Endothelial cell of umbilical vein (primary cell): ENCODE data around the gene ZSWIM6. TPM values are rescaled to one million over a fixed set of nuclear protein-coding genes. Genes with fewer than 3 reads are reported as not detected.

Experiments used
- BruUV-seq: library from RNA; stranded (reverse); fragments of 400-500 nt; replicated peaks from 2 replicates; lab custom pipeline; 2021; lab: Mats Ljungman, UMichigan
- CTCF ChIA-PET: fragments of 300-600, 350-600 bp; sonication (Branson Sonifier 250); formaldehyde crosslinking; loops from one replicate; lab custom pipeline; 2021; ENCODE audit warnings: antibody characterized with exemption, inconsistent platforms; lab: Charles Lee
- POLR2A ChIA-PET: fragments of 300-600, 350-600 bp; sonication (Branson Sonifier 250); formaldehyde crosslinking; loops from one replicate; lab custom pipeline; 2021; ENCODE audit warnings: antibody characterized with exemption, inconsistent platforms; lab: Charles Lee
- DNase-seq: peaks from one replicate; pipeline ENCODE4 v3.0.0-alpha.2; 2011; ENCODE audit warnings: low read depth, low spot score
- FAIRE-seq: peaks from 2 replicates; lab custom pipeline; 2011; peaks lifted over from hg19 to GRCh38; lab: Jason Lieb, UNC
- H2AFZ ChIP-seq: 2 replicates; pipeline ENCODE4 v1.6.0; 2012; ENCODE audit warnings: low read depth, low read length, control low read depth, inconsistent platforms
- H3K27ac ChIP-seq: 2 replicates; pipeline ENCODE4 v1.5.1; 2011; ENCODE audit warnings: low read depth, mild to moderate bottlenecking, control low read depth, low read length, moderate library complexity; ENCODE audit not compliant: insufficient read depth
- H3K27me3 ChIP-seq, 2 experiments: 2 replicates each; pipeline versions ENCODE4 v1.6.0 to v1.6.1; 2011; ENCODE audit warnings: low read length in 2 of 2, mixed read lengths in 1 of 2; ENCODE audit not compliant: control insufficient read depth in 2 of 2, insufficient read depth in 2 of 2
- H3K36me3 ChIP-seq, 2 experiments: 2 replicates in 1 of 2; 3 replicates in 1 of 2; pipeline ENCODE4 v1.5.1; 2011; ENCODE audit warnings: low read length in 2 of 2, mild to moderate bottlenecking in 1 of 2, moderate library complexity in 1 of 2; ENCODE audit not compliant: control insufficient read depth in 2 of 2, insufficient read depth in 2 of 2; ENCODE audit errors: extremely low read depth in 1 of 2
- H3K4me1 ChIP-seq: 3 replicates; pipeline ENCODE4 v1.5.1; 2011; ENCODE audit warnings: mild to moderate bottlenecking, low read length; ENCODE audit not compliant: control insufficient read depth, insufficient read depth; ENCODE audit errors: extremely low read depth
- H3K4me2 ChIP-seq: 2 replicates; pipeline ENCODE4 v1.6.1; 2011; ENCODE audit warnings: low read length, control low read depth, mixed read lengths; ENCODE audit not compliant: insufficient read depth
- H3K4me3 ChIP-seq, 3 experiments: fragments of 200-600 bp in 1 of 3; sonication (generic), shearing (Covaris generic) in 1 of 3; replicated peaks in 1 of 3; 2 replicates each; pipeline ENCODE4 v1.5.1; 2011 to 2016; ENCODE audit warnings: control low read depth in 3 of 3, low read length in 3 of 3, mild to moderate bottlenecking in 2 of 3, inconsistent platforms in 1 of 3, low read depth in 1 of 3, moderate library complexity in 1 of 3; ENCODE audit not compliant: insufficient read depth in 1 of 3
- H3K79me2 ChIP-seq: 2 replicates; pipeline ENCODE4 v1.6.0; 2012; ENCODE audit warnings: low read length, inconsistent platforms; ENCODE audit not compliant: control insufficient read depth, insufficient read depth
- H3K9ac ChIP-seq: replicated peaks from 2 replicates; pipeline ENCODE3; 2011; ENCODE audit warnings: low read length, control low read depth; ENCODE audit not compliant: insufficient read depth; ENCODE audit errors: extremely low read depth
- H3K9me1 ChIP-seq: replicated peaks from 3 replicates; pipeline ENCODE4 v1.6.0; 2011; ENCODE audit warnings: mild to moderate bottlenecking, low read length; ENCODE audit not compliant: control insufficient read depth, insufficient read depth; ENCODE audit errors: extremely low read depth
- H3K9me3 ChIP-seq: replicated peaks from 2 replicates; pipeline ENCODE4 v1.5.1; 2012; ENCODE audit warnings: low read length, inconsistent platforms; ENCODE audit not compliant: control insufficient read depth, insufficient read depth
- H4K20me1 ChIP-seq: replicated peaks from 2 replicates; pipeline ENCODE3; 2011; ENCODE audit warnings: mild to moderate bottlenecking, low read length; ENCODE audit not compliant: control insufficient read depth, insufficient read depth; ENCODE audit errors: extremely low read depth
- FOS ChIP-seq: IDR thresholded peaks from 2 replicates; pipeline ENCODE4 v1.6.1; 2011; ENCODE audit warnings: mild to moderate bottlenecking, low read length, moderate library complexity, borderline replicate concordance; ENCODE audit not compliant: insufficient read depth
- GATA2 ChIP-seq: IDR thresholded peaks from 2 replicates; pipeline ENCODE4 v1.7.0; 2011; ENCODE audit warnings: low read depth, mild to moderate bottlenecking, moderate library complexity, mixed read lengths, low read length; ENCODE audit not compliant: insufficient read length, insufficient read depth
- JUN ChIP-seq: IDR thresholded peaks from 2 replicates; pipeline ENCODE4 v1.6.1; 2011; ENCODE audit warnings: borderline replicate concordance, low read depth; ENCODE audit not compliant: insufficient read length, insufficient read depth
- MYC ChIP-seq: IDR thresholded peaks from one replicate; pipeline ENCODE4 v1.6.1; 2011; ENCODE audit warnings: mild to moderate bottlenecking, low read depth, low read length
- POLR2A ChIP-seq: IDR thresholded peaks from 2 replicates; pipeline ENCODE4 v1.6.1; 2012; ENCODE audit warnings: low read depth, mild to moderate bottlenecking, control low read depth, low read length
- POLR2AphosphoS5 ChIP-seq: IDR thresholded peaks from 2 replicates; pipeline ENCODE4 v1.6.1; 2012; ENCODE audit warnings: low read depth, mild to moderate bottlenecking, control low read depth, low read length, moderate library complexity; ENCODE audit not compliant: insufficient read depth
- dilution Hi-C: fragments of 300-500 bp; cut with MboI; formaldehyde crosslinking; loops from one replicate; pipeline ENCODE4 v1.15.0; 2019; ENCODE audit warnings: low sequenced_read_pairs; ENCODE audit not compliant: extremely low pct_ligation_motif_present
- intact Hi-C: fragments of 100-400 bp; cut with micrococcal nuclease; formaldehyde crosslinking; loops from one replicate; pipeline ENCODE4 v1.10.0; 2022
- polyA plus RNA-seq, 4 experiments: library from polyadenylated mRNA; depleted of rRNA in 3 of 4; stranded (reverse) in 3 of 4; unstranded in 1 of 4; fragments of >200 nt; gene quantifications; 2 replicates each; pipeline versions ENCODE4 v1.2.1 to v1.2.3, GENCODE V29; 2011 to 2012; ENCODE audit warnings: missing spikeins in 1 of 4
- total RNA-seq: library from RNA; stranded (reverse); gene quantifications from 2 replicates; pipeline ENCODE4 v1.2.3, GENCODE V29; 2021
- TF ChIP-seq, protein P1 (sequence below), 2 donors: IDR thresholded peaks; 1 replicate in 1 of 2; 2 replicates in 1 of 2; pipeline ENCODE4 v1.5.1; 2011; ENCODE audit warnings: low read length in 2 of 2, mild to moderate bottlenecking in 2 of 2, moderate library complexity in 2 of 2, control low read depth in 1 of 2, inconsistent platforms in 1 of 2, low read depth in 1 of 2; ENCODE audit not compliant: insufficient read depth in 1 of 2; ENCODE audit errors: extremely low read depth in 1 of 2
- TF ChIP-seq, protein P2 (sequence below): IDR thresholded peaks from 2 replicates; pipeline ENCODE4 v1.6.1; 2011; ENCODE audit not compliant: insufficient read depth, insufficient read length

Gene ZSWIM6
- total and polyA plus RNA-seq, 2 donors (not counting 3 experiments of a cell fraction or from before 2014, with no cell fraction given): 14.9 to 25.3 TPM

- no peak for TF ChIP-seq POLR2AphosphoS5
- peak; percentile 40 for TF ChIP-seq GATA2
- intact Hi-C loops: no loop called here
- DNase-seq (peak; percentile 39), FAIRE-seq (no peak)
- Histone ChIP-seq H3K79me2 (no peaks in the 10 kb centered on the region), H3K9me1 (no peaks in the 10 kb centered on the region), H2AFZ (peak overlapping the region; percentile 13), H3K9ac (no peak overlapping the region), H3K27me3 (peaks cover 18 to 31% of the 10 kb centered on the region in 2 experiments), H3K9me3 (no peaks in the 10 kb centered on the region), H3K27ac (no peak overlapping the region), H3K36me3 (no peaks in the 10 kb centered on the region), H4K20me1 (no peaks in the 10 kb centered on the region), H3K4me2 (peak overlapping the region; percentile 57), H3K4me1 (peaks cover 8% of the 10 kb centered on the region), H3K4me3 (peak overlapping the region in 1 of 3 experiments; percentile 20)
- dilution Hi-C loops: no loop called here
- POLR2A ChIA-PET: no interaction called here
- no TSS peak for BruUV-seq
- CTCF ChIA-PET: interaction anchor here (0.9 kb wide), 1 partner anchor 24 kb away, joined by 3 read pairs; no protein-coding TSS in a partner anchor
These were observed 250.8 kb downstream of the ZSWIM6 start for GRCh38 chr5:61582887-61583286.

GRCh38 chr5:61586096-61587084 lies 254.3 kb downstream of the ZSWIM6 start:
- Histone ChIP-seq H3K4me1 (peaks cover 8% of the 10 kb centered on the region), H3K79me2 (no peaks in the 10 kb centered on the region), H3K36me3 (no peaks in the 10 kb centered on the region), H3K27ac (no peak overlapping the region), H3K4me3 (no peak overlapping the region), H3K9me1 (no peaks in the 10 kb centered on the region), H3K4me2 (no peak overlapping the region), H4K20me1 (no peaks in the 10 kb centered on the region), H3K9ac (no peak overlapping the region), H3K9me3 (no peaks in the 10 kb centered on the region), H2AFZ (no peak overlapping the region), H3K27me3 (peaks cover 17 to 29% of the 10 kb centered on the region in 2 experiments)
- TF ChIP-seq JUN: no peak
- TF ChIP-seq POLR2AphosphoS5: no peak
- TF ChIP-seq POLR2A: no peak
- no peak for TF ChIP-seq FOS
- TF ChIP-seq, protein P1, sequence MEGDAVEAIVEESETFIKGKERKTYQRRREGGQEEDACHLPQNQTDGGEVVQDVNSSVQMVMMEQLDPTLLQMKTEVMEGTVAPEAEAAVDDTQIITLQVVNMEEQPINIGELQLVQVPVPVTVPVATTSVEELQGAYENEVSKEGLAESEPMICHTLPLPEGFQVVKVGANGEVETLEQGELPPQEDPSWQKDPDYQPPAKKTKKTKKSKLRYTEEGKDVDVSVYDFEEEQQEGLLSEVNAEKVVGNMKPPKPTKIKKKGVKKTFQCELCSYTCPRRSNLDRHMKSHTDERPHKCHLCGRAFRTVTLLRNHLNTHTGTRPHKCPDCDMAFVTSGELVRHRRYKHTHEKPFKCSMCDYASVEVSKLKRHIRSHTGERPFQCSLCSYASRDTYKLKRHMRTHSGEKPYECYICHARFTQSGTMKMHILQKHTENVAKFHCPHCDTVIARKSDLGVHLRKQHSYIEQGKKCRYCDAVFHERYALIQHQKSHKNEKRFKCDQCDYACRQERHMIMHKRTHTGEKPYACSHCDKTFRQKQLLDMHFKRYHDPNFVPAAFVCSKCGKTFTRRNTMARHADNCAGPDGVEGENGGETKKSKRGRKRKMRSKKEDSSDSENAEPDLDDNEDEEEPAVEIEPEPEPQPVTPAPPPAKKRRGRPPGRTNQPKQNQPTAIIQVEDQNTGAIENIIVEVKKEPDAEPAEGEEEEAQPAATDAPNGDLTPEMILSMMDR (IDR thresholded peaks at IDR 0.05; ENCODE audit: extremely low read depth in 1 of 2, insufficient read depth in 1 of 2, low read depth in 1 of 2, low read length in 2 of 2): no peak
- TF ChIP-seq GATA2: no peak
- TF ChIP-seq MYC: no peak
- TF ChIP-seq, protein P2, sequence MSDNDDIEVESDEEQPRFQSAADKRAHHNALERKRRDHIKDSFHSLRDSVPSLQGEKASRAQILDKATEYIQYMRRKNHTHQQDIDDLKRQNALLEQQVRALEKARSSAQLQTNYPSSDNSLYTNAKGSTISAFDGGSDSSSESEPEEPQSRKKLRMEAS: no peak
- no TSS peak for BruUV-seq
- intact Hi-C loops (no loop called here), dilution Hi-C loops (no loop called here)
- ChIA-PET POLR2A (no interaction called here), CTCF (interaction anchor here (0.9 to 1.1 kb wide), 3 partner anchors 11 to 14 kb away, joined by 3 read pairs; no protein-coding TSS in a partner anchor)
- FAIRE-seq (no peak), DNase-seq (peak; percentile 23)
